ENCODE data around the gene NOXO1.

The NOXO1 gene

DNA sequence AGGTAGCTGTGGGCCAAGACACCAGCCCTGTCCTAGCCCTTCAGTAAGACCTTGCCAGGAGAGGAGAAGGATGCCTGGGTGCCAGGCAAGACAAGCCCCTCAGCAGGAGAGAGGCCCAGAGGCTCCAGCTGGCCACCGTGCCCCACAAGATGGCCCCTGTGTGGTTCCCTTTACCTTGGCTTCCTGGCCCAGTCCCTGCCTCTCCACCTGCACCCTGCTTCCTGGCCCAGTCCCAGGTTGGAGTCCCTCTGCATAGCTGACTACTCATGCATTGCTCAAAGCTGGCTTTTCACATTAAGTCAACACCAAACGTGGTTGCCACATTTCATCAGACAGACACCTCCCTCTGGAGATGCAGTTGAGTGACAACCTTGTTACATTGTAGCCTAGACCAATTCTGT is 12.5 kb upstream of the NOXO1 start:
- DNase-seq: no peak

DNA sequence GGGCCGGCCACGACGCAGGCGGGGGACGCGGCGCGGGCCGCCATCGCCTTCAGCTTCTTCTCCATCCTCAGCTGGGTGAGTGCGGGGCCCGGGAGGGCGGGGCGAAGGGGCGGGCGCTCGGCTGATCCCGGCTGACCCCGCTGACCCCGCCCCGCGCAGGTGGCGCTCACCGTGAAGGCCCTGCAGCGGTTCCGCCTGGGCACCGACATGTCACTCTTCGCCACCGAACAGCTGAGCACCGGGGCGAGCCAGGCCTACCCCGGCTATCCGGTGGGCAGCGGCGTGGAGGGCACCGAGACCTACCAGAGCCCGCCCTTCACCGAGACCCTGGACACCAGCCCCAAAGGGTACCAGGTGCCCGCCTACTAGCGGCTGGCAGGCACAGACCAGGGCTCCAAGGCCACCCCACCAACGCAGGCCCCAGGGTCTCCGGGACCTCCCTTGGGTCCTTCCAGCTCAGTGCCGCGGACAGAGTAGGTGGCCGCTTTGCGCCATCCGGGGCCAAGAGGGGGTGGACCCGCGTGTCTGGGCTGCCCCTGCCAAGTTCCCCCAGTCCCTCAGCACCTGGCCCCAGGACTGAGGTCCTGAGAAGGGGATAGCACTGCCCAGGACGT is 11.5 kb upstream of the NOXO1 start:
- DNase-seq: no peak

DNA sequence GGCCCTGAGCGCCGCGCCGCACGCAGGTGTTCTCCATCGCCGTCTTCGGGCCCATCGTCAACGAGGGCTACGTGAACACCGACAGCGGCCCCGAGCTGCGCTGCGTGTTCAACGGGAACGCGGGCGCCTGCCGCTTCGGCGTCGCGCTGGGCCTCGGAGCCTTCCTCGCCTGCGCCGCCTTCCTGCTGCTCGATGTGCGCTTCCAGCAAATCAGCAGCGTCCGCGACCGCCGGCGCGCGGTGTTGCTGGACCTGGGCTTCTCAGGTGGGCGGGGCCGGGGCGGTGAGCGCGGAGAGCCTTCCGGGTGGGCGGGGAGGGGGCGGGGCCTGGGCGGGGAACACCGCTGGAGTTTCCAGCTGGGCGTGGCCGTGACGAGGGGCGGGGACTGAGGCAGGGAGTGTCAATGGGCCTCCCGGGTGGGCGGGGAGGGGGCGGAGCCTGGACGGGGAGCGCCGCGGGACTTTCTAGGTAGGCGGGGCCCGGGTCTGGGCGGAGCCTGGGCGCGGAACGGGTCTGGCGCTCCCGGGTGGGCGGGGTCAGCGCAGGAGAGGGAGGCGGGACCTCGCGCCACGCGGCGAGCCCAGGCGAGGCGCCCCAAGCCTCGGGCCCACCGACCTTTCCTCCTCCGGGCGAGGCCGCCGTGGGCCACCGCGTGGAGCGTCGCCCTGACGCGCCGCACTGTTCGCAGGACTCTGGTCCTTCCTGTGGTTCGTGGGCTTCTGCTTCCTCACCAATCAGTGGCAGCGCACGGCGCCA is 10.9 kb upstream of the NOXO1 start:
- DNase-seq: peak; percentile 99

- DNase-seq: no peak
Measured at GRCh38 chr16:1991588-1991947, 10.3 kb upstream of the NOXO1 start.

DNA sequence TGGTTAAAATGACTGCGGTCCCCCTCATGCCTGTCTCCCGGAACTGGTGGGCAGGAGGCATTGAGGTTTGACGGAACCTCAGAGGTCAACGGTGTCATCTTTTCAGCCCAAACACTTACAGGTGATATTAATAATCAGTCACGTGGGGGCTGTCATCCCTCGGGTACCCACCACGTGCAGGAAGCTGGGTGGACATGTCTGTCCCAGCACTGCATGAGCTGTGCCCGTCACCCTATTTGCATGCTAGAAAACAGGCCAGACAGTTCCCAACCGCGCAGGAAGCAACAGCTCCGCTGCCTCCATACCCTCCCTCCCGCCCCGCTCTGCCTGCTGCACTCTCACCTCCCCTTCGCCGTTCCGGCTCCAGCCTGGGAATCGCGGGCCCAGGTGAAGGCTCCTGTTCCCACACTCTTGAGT is 9.9 kb upstream of the NOXO1 start:
- peak; percentile 53 for DNase-seq

DNA sequence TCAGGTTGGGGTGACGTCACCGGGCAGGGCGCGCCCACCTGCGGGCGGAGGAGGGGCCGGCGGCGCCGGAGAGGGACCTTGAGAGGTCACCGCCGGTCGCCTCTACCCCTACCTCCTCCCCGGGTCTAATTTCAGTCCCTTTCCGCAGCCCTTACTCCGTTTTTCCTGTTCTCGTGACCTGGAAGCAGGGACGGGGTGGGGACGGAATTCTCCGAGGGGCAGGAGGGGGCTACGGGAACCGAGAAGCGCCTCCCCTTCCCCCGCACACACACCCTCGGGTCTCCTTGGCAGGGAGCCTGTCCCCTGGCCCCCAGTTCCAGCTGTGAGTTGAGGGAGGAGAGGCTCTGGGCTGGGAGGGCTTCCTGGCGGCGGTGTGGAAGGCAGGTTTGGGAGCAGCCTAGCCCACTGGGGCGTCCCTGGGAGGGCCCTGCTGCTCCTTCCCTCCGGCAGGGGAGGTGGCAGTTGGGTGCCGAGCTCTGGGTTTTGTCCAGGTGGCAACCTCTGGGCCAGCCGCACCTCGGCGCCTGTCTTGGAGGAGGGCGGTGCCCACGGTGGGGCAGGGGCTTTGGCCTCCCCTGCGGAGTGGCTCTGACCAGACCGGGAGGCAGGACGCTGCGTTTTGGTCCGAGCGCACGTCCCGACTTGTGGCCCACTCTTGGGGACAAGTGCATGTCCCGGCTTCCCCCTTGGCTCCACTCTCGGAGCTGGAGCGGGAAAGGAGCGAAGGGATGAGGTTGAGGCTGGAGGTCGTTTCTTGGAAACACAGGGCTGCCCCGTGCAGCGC is 9.3 kb upstream of the NOXO1 start:
- DNase-seq: peak; percentile 32

DNA sequence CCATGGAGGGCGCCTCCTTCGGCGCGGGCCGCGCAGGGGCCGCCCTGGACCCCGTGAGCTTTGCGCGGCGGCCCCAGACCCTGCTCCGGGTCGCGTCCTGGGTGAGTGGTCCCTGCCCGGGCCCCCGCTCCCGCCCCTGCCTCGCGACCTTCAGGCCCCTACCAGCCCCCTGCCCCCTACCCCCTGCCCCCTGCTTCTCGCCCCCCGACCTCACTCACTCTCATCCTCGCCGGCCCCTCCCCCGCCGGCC is 8.8 kb upstream of the NOXO1 start:
- DNase-seq: no peak

DNA sequence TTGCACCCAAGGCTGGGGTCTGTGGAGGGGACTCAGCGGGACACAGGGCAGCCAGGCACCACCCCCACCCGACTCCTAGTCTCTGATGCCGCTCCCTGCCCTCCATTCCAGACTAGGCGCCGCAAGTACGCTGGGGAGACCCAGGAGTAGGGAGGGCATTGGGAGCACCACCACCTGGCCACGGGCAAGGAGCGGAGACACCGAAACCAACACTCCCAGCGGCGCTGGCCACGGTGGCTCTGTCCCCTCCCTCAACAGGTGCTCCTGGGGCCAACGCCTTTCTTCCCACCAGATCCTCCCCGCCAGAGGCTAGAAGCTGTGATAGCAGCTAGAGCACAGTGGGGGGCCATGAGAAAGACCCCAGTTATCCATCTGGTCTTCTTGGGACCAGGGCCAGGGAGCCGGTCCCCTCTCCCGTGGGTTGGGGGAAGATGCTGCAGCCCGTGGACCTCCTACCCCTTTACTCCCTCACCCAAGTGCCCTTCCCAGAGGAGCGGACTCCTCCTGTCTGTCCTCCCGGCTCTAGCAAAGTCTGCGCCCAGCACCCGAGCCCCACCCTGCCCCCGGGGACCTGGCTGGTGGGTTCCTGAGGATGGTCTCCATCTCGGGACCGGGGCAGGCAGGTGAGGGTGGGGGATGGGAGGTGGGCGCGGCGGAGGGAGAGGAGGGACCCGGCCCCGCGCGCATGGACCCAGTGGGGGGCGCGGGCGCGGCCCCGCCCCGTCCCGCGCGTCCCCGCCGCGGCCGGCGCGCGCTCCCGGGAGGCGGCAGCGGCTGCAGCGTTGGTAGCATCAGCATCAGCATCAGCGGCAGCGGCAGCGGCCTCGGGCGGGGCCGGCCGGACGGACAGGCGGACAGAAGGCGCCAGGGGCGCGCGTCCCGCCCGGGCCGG is 8.2 kb upstream of the NOXO1 start, which contains the start of gene SYNGR3:
SYNGR3 (plus strand) TSS at position 762 of the 892 bp plus-strand sequence. CDS start 133 bp downstream, outside the sequence.
- no peak for DNase-seq

- no peak for DNase-seq
Measured at GRCh38 chr16:1987198-1987597, 5.9 kb upstream of the NOXO1 start.

DNA sequence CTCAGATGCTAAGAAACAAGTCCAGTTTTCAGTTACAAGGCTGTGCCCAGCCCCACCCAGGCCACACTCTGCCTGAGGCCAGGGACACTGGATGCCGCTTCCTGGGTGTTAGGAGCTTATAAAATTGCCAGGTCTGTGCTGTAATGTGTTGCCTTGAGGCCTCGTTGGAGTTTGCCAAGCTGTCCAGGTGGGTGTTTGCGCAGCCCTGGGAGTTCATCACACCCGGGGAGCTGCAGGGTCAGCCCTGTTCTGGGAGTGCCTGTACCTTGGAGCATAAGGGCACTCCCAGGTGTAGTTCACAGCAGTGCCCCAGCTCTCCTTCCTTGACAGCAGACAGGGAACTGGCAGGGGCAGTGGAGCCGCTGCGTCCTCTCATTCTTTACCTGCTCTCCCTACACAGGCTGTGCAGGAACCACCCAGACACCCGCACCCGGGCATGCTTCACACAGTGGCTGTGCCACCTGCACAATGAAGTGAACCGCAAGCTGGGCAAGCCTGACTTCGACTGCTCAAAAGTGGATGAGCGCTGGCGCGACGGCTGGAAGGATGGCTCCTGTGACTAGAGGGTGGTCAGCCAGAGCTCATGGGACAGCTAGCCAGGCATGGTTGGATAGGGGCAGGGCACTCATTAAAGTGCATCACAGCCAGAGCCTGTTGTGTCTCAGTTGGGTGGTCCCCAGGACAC is 4.3 kb upstream of the NOXO1 start:
- DNase-seq: no peak

GRCh38 chr16:1984347-1985225 is 3.3 kb upstream of the NOXO1 start:
- no peak for DNase-seq

GRCh38 chr16:1983544-1984346 is 2.5 kb upstream of the NOXO1 start, which contains the start of gene GFER:
Gene GFER, plus strand, starts transcription at chr16:1984193. Its CDS starts 26 bp downstream, at chr16:1984219.
- DNase-seq: peak; percentile 51

GRCh38 chr16:1982991-1983543 is 1.8 kb upstream of the NOXO1 start:
- no peak for DNase-seq

DNA sequence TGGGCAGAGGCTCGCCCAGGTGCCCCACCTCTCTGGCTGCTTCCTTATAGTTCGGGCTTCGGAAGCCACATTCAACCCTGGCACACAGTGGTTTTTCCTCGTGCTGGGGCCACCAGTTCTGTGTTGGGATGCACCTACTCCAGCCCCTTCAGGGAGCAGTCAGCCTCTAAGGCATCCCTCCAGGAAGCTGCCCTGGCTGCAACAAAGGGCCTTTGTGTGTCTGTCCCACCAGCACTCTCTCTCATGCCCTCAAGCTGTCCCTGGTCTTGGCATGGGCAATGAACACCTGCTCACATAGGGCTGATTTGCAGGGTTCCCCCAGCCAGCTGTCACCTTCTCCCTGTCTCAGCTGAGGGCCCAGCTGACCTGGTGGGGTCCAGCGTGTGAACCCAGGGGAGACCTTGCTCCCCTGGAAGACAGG is 754 bp upstream of the NOXO1 start:
- DNase-seq: no peak

GRCh38 chr16:1980770-1981087 is 540 bp downstream of the NOXO1 start:
- DNase-seq: no peak

DNA sequence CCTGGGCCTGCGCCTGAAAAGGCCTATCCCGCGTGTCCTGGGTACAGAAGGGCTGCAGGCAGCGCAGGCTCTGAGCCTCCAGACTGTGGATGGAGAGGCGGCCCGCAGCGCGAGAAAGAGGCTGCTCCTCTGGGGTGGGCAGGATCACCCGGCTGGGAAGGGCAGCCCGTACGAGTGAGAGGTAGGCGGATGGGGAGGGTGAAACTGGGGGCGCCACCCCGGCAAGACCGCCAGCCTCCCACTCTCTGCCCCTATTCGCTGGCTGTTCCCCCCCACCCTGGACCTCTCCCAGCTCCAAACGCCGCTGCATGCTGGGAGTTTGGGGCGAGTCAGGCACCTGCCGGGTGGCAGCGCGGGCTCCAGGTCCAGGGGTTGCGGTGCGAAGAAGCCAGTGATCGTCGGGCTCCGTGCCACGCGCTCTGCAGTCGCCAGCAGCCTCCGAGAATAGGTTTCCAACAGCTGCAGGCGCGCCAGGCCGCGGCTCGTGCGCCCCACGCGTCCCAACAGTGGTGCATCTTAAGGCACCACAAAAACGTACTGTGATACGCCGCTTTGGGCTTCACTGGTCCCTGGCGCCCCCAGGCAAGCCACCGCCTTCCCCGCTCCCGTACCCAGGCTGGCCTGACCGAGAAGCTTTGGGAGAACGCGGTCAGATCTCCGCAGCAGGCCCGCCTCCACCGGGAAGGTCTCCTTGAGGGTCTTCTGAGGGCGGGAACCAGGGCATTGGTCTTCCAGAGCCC is 1.1 kb downstream of the NOXO1 start:
- no peak for DNase-seq

DNA sequence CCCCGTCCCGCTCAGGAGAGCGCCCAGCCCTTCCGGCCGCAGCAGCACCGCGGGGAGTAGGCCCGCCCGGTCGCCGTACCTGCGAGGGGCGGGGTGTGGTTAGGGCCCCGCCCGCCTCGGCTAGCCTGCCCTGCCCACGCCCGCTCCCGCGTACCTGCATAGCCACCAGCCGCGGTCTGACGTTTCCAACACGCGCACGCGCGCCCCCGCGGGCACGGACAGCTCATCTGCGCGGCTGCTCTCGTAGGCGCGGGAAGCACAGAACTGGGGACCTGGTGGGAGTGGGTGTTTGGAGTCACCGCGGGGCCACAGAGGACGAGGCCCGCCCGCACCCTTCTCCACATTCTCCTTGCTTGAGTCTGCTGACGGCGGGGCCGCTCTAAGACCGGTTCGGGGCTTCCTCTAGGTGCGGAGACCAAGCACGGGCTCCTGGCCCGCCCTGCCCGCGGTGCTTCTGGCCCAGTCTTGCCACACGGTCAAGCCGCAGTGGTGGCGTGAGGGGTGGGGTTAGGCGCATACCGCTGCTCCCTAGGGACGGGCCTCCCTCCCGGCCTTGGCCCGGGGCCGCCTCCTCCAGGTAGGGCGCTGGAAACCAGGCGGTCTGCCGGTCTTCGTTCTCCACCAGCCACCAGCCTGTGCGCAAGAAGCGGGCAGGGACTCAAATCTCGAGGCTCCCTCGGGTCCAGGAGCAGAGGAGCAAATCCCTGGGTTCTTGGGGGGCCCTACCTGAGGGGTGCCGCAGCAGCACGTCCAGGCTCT is 1.8 kb downstream of the NOXO1 start:
- peak; percentile 36 for DNase-seq

- no peak for DNase-seq
Measured at GRCh38 chr16:1978476-1979120, 2.7 kb downstream of the NOXO1 start.
